HepG2 (cell line): ENCODE measurements around the gene TMEM44.

Experiments
- ATF2 ChIP-seq: sonication (generic); formaldehyde crosslinking; IDR thresholded peaks from 2 replicates; pipeline ENCODE4 v1.4.0; 2020; ENCODE audit warnings: missing genetic modification reagents
- EP300 ChIP-seq, 3 experiments: sonication (generic) in 1 of 3; formaldehyde crosslinking in 1 of 3; IDR thresholded peaks; 2 replicates each; pipeline versions ENCODE4 v1.5.1 to v1.6.1; 2011 to 2020; ENCODE audit warnings: low read depth in 2 of 3, low read length in 2 of 3, borderline replicate concordance in 1 of 3, improper control_type of control experiment in 1 of 3, mild to moderate bottlenecking in 1 of 3, missing genetic modification reagents in 1 of 3, moderate library complexity in 1 of 3
- EZH2 ChIP-seq: conservative IDR thresholded peaks from 2 replicates; pipeline ENCODE4 v1.6.1; 2012; ENCODE audit warnings: mild to moderate bottlenecking, low read depth, low read length, moderate library complexity
- GABPA ChIP-seq, 2 experiments: IDR thresholded peaks; 2 replicates each; pipeline ENCODE4 v1.6.1; 2011 to 2016; ENCODE audit warnings: low read depth in 2 of 2, low read length in 1 of 2, missing biosample characterization in 1 of 2, missing genetic modification characterization in 1 of 2
- MTA3 ChIP-seq: sonication (generic); formaldehyde crosslinking; IDR thresholded peaks from 2 replicates; pipeline ENCODE4 v1.4.0; 2020; ENCODE audit warnings: missing genetic modification reagents
- TCF7L2 ChIP-seq: IDR thresholded peaks from 2 replicates; pipeline ENCODE4 v1.6.1; 2011; ENCODE audit warnings: mild to moderate bottlenecking, low read depth, low read length, moderate library complexity
- ZKSCAN1 ChIP-seq: fragments of 150-350 bp; IDR thresholded peaks from 2 replicates; pipeline ENCODE4 v1.6.1; 2014; ENCODE audit warnings: low read length
- ZNF143 ChIP-seq: sonication (generic); formaldehyde crosslinking; IDR thresholded peaks from 2 replicates; pipeline ENCODE4 v1.4.0; 2020; ENCODE audit warnings: missing genetic modification reagents
- ZNF232 ChIP-seq: sonication (generic); formaldehyde crosslinking; IDR thresholded peaks from 2 replicates; pipeline ENCODE4 v1.4.0; 2020; ENCODE audit warnings: missing genetic modification reagents, borderline replicate concordance
- ZNF274 ChIP-seq: sonication (generic); formaldehyde crosslinking; IDR thresholded peaks from 2 replicates; pipeline ENCODE4 v1.5.1; 2020; ENCODE audit warnings: mild to moderate bottlenecking, missing genetic modification reagents
- ZUFSP ChIP-seq: sonication (generic); formaldehyde crosslinking; IDR thresholded peaks from 2 replicates; pipeline ENCODE4 v1.9.0; 2021; ENCODE audit warnings: missing genetic modification reagents, mild to moderate bottlenecking, borderline replicate concordance

- no peak for TF ChIP-seq ZUFSP (CRISPR knock-in tag)
- no peak for TF ChIP-seq EP300 (IDR thresholded peaks at IDR 0.05; ENCODE audit: low read depth in 2 of 2, low read length in 2 of 2)
- TF ChIP-seq EP300 (CRISPR knock-in tag; IDR thresholded peaks at IDR 0.05; ENCODE audit: borderline replicate concordance), result no peak
- no peak for TF ChIP-seq ZNF232
- TF ChIP-seq ZNF274, result no peak
- no peak for TF ChIP-seq TCF7L2
- no peak for TF ChIP-seq GABPA (IDR thresholded peaks at IDR 0.05; ENCODE audit: low read depth, low read length)
- no peak for TF ChIP-seq GABPA (CRISPR knock-in tag; IDR thresholded peaks at IDR 0.05; ENCODE audit: low read depth)
- no peak for TF ChIP-seq MTA3
- no peak for TF ChIP-seq EZH2
- no peak for TF ChIP-seq ZNF143 (CRISPR knock-in tag)
- no peak for TF ChIP-seq ATF2 (CRISPR knock-in tag)
- TF ChIP-seq ZKSCAN1, result no peak
Measured at GRCh38 chr3:194569252-194569651, 64.0 kb downstream of the TMEM44 start.
